LNCAP (cell line): Measurements from ENCODE around the gene PRDX4.
A peak's percentile ranks its signal among the peaks of the same experiment; 100 is the strongest.

Source experiments
- TF ChIP-seq, protein P1 (sequence below): fragments of 450-650 bp; IDR thresholded peaks from 2 replicates; pipeline ENCODE4 v1.5.1; 2017; ENCODE audit warnings: mild to moderate bottlenecking

The PRDX4 gene

DNA sequence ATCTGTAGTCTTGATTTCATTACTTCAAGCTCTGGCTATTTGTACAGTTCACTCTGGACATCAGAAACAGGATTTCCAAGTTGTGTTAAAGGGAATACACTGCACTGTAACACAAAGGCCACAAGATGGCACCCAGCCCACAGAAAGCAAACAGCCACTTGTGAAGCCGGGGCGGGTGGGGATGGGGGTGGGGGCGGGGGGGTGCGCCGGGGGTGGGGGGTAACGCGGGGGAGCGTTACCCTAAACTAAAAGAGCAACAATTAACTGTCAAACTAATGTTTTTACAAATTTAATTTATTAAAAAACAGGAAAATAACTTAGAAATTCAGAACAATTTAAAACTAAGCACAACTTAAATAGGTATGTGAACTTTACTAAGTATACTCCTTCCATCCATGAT, 27.3 kb downstream of the PRDX4 start:
- TF ChIP-seq, protein P1, sequence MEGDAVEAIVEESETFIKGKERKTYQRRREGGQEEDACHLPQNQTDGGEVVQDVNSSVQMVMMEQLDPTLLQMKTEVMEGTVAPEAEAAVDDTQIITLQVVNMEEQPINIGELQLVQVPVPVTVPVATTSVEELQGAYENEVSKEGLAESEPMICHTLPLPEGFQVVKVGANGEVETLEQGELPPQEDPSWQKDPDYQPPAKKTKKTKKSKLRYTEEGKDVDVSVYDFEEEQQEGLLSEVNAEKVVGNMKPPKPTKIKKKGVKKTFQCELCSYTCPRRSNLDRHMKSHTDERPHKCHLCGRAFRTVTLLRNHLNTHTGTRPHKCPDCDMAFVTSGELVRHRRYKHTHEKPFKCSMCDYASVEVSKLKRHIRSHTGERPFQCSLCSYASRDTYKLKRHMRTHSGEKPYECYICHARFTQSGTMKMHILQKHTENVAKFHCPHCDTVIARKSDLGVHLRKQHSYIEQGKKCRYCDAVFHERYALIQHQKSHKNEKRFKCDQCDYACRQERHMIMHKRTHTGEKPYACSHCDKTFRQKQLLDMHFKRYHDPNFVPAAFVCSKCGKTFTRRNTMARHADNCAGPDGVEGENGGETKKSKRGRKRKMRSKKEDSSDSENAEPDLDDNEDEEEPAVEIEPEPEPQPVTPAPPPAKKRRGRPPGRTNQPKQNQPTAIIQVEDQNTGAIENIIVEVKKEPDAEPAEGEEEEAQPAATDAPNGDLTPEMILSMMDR = peak; percentile 42; the same call in 1 of the 2 replicates

DNA sequence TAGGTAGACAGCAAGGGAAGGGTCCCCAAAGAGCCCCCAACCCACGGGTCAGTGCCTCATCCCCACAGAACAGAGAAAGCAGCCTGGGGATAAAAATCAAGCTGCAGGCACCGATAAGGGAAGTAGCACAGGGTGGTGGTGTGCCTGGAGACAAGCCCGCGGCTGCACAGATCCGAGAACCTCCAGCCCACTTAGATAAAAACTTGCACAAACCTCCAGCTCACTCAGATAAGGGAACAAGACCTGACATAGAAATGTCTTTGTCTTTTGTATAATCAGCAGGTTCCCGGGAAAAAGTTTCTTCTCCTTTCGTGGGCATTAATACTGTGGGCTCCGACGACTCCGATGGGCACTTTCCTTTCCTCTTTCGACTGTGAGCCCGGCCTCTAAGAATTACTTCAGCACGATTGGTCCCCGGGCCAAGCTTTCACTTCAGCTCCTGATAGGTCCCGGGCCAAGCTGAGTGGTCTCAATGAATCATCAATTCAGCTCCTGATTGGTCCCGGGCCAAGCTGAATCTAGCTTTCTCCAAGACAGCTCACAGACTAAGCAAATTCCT, 32.4 kb downstream of the PRDX4 start:
- TF ChIP-seq, protein P1 = no peak

- TF ChIP-seq, protein P1 = no peak
These were observed 37.4 kb downstream of the PRDX4 start for GRCh38 chrX:23704673-23705206.

- TF ChIP-seq, protein P1 = no peak
These were observed 37.9 kb downstream of the PRDX4 start for GRCh38 chrX:23705235-23705634.

DNA sequence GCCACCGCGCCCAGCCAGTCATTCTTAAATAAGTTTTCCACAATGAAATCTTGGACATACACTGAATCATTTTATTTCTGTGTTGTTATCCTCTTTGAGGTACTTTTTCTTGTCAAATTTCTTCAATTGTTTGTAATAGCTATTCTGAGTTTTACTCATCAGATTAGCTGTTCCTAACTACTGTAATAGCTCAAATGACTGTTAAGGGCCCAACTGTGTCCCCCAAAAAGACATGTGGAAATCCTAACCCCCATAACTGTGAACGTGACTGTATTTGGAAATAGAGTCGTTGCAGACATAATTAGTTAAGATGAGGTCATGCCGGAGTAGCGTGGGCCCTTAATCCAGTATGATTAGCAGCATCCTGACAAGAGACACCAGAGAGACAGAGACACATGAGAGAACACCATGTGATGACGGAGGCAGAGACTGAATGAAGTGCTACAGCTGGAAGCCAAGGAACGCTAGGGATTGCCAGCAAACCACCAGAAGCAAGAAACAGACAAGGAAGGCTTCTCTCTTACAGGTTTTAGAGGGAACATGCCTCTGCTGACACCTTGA, 52.9 kb downstream of the PRDX4 start:
- TF ChIP-seq, protein P1 = no peak

DNA sequence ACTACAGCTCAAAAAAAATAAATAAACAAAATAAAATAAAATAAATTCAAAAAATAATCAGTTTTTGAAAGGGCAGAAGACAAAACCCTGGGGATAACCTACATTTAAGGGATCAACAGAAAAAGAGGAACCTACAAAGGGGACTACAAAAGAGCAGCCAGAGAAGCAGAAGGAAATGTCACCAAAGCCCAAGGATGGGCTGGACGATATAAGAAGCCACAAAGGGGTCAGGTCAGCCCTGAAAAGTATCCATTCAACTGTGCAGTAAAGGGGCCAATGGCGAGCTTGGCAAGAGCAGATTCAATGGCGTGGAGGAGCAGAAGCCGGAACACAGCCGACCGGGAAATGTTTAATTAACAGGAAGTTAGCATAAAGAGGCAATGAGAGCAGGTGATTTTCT, 58.9 kb downstream of the PRDX4 start:
- TF ChIP-seq, protein P1 = no peak

DNA sequence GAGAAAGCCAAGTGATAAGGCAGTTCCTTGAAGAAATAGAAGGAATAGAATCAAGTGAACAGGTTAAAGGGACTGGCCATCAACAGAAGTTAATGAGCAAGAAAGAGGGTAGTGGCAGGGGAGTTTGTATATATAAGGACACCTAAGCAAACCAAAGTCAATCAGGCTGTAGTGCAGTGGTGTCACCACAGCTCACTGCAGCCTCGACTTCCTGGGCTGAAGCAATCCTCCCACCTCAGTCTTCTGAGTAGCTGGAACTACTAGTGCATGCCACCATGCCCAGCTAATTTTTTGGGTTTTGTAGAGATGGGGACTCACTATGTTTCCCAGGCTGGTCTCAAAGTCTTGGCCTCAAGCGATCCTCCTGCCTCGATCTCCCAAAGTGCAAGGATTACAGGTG, 59.9 kb downstream of the PRDX4 start:
- TF ChIP-seq, protein P1 = no peak
